SJCRH30 (cell line): ENCODE data around the gene KCNN1. TPM values are rescaled to one million over a fixed set of nuclear protein-coding genes. Genes with fewer than 3 reads are reported as not detected.
"Not testable (repeated sequence)": the region's sequence is repeated elsewhere in the genome, so short reads cannot be mapped to it uniquely, and the experiment has no call there.

Source experiments
- DNase-seq, 2 experiments: peaks; one replicate each; pipeline ENCODE4 v3.0.0-alpha.2; 2015 to 2020
- H3K27ac ChIP-seq: fragments of 250-450 bp; sonication (Bioruptor Pico); 2 replicates; pipeline ENCODE4 v1.5.1; 2020; ENCODE audit warnings: mild to moderate bottlenecking, moderate library complexity
- H3K27me3 ChIP-seq: fragments of 250-450 bp; sonication (Bioruptor Pico); 2 replicates; pipeline ENCODE4 v1.5.1; 2020; ENCODE audit warnings: mild to moderate bottlenecking, moderate library complexity
- H3K36me3 ChIP-seq: fragments of 250-450 bp; sonication (Bioruptor Pico); 2 replicates; pipeline ENCODE4 v1.5.1; 2020; ENCODE audit warnings: mild to moderate bottlenecking, moderate library complexity
- H3K4me1 ChIP-seq: fragments of 250-450 bp; sonication (Bioruptor Pico); 2 replicates; pipeline ENCODE4 v1.5.1; 2020; ENCODE audit warnings: mild to moderate bottlenecking, moderate library complexity
- H3K4me3 ChIP-seq: fragments of 250-450 bp; sonication (Bioruptor Pico); 2 replicates; pipeline ENCODE4 v1.5.1; 2020; ENCODE audit warnings: mild to moderate bottlenecking, moderate library complexity
- H3K9me3 ChIP-seq: fragments of 250-450 bp; sonication (Bioruptor Pico); replicated peaks from 2 replicates; pipeline ENCODE4 v1.5.1; 2020; ENCODE audit warnings: mild to moderate bottlenecking, moderate library complexity
- total RNA-seq: library from RNA; depleted of rRNA; stranded (reverse); fragments of >200 nt; shearing (Covaris generic); gene quantifications from 2 replicates; pipeline ENCODE4 v1.2.3, GENCODE V29; 2014

KCNN1 gene
- total RNA-seq, 1 experiment from 2014 or later = not detected

DNA sequence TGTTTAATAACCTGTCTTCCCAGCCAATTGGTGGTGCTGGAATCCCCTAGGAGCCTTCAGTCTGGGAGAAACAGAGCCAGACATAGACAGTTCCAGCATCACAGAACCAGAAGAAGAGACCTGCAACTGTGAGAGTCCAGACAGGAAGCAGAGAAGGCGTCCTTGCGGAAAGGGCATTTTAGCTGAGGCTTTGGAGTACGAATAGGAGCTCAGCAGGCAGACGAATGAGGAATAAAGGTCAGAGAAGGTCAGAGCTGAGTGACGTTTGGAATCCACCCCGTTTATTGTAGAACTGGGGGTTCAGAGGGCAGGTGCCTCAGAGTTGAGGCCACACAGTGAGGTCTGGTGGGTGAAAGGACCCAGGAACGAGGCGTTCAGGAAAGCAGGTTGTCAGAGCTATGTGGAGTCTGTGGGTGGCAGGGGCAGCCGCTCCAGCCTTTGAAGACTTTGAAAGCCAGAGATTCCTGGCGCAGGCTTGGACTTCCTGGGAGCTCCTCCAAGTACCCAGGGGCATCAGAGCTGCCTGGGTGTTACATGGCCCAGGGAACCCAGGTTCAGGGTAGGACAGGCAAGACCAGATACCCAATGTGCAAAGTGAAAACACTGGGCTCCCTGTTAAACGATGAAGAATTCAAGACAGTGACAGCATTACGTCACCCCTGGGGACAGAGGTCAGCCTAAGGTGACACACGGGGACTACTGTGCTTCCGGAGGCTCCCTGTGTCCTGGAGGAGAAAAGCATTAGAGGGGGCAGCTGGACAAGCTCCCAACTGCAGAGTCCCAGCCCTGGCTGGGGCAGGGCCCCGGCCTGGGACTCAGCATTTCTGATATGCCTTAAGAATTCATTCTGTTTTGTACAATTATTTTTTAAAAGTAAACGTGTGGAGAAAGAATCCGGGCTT, 46.6 kb downstream of the KCNN1 start:
- H3K27ac ChIP-seq = no peak overlapping the region
- no peak overlapping the region for H3K4me3 ChIP-seq
- no peak for DNase-seq
- H3K36me3 ChIP-seq = no peaks in the 10 kb centered on the region
- H3K9me3 ChIP-seq = no peaks in the 10 kb centered on the region
- H3K27me3 ChIP-seq = peaks cover 4% of the 10 kb centered on the region; the same call in 1 of the 2 replicates
- H3K4me1 ChIP-seq = no peaks in the 10 kb centered on the region

DNA sequence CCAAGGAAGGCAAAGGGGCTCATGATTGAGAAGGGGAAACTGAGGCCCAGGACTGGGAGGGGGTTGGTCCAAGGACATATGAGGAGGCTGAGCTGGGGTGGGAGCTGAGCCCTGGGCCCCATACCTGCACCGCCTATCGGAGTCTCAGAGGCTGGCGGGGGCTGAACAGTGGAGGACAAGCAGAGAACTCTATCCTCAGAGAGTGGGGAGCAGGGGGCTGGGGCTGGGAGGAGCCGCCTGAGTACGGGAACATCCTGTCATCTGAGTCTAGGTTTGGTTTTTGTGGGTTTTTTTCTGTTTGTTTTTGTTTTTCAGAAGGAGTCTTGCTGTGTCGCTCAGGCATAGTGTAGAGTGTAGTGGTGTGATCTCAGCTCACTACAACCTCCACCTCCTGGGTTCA, 47.3 kb downstream of the KCNN1 start:
- Histone ChIP-seq H3K27ac (no peak overlapping the region), H3K4me1 (no peaks in the 10 kb centered on the region), H3K36me3 (no peaks in the 10 kb centered on the region), H3K9me3 (no peaks in the 10 kb centered on the region), H3K4me3 (no peak overlapping the region), H3K27me3 (peaks cover 4% of the 10 kb centered on the region; the same call in 1 of the 2 replicates)
- DNase-seq = no peak

DNA sequence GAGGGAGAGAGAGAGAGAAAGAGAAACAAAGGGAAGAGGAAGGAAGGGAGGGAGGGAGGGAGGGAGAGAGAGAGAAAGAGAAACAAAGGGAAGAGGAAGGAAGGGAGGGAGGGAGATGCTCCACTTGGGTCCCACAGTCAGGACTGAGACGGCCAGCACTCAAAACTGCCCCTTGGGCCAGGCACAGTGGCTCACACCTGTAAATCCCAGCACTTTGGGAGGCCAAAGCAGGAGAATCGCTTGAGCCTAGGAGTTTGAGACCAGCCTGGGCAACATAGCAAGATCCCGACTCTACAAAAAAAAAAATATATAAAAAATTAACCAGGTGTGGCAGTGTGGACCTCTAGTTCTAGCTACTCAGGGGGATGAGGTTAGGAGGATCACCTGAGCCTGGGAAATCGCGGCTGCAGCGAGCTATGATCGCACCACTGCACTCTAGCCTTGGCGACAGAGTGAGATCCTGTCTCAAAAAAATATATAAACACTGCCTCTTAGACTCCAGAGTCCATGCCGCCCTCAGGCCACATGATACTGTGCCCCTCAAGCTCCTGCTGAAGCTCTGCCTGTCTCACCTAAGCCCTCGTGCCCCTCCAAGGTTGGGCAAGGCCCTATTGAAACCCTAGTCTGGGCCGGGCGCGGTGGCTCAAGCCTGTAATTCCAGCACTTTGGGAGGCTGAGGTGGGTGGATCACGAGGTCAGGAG, 49.5 kb downstream of the KCNN1 start:
- Histone ChIP-seq H3K36me3 (no peaks in the 10 kb centered on the region), H3K4me1 (no peaks in the 10 kb centered on the region), H3K9me3 (no peaks in the 10 kb centered on the region), H3K27me3 (peaks cover 4% of the 10 kb centered on the region; the same call in 1 of the 2 replicates), H3K27ac (no peak overlapping the region), H3K4me3 (no peak overlapping the region)
- no peak for DNase-seq

DNA sequence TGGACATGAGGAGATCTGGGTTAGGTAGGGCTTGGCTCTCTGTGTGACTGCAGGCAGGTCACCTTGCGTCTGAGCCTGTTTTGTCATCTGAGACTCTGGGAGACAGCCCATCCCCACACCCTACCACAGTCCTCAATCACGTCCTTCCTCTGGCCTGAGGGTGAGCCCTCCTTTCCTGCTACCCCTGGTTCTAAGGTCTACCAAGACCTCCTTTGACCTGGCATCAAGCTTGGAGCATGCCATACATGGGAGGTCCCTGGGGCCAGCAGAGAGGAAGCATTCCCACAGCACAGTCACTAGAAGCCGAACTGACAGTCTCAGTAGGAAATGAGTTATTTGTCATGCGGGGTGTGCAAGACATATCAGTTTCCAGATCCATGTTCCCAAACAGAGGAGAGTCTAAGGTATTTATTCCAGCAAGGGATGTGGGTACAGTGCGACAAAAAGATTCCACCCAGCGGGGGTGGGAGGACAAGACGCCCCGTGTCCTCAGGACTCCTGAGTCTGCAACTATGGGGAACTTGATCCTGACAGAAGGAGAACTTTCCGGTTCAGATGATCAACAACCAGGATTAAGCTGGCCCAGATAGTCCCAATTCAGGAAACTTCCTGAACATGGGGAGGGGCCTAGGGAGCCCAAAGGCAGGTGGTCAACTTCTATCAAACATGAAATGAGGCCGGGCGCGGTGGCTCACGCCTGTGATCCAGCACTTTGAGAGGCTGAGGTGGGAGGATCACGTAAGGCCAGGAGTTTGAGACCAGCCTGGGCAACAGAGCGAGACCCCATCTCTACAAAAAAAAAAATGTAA, 50.6 kb downstream of the KCNN1 start:
- H3K4me1 ChIP-seq = no peaks in the 10 kb centered on the region
- H3K27ac ChIP-seq = no peak overlapping the region
- no peaks in the 10 kb centered on the region for H3K9me3 ChIP-seq
- H3K36me3 ChIP-seq = no peaks in the 10 kb centered on the region
- no peak for DNase-seq
- no peak overlapping the region for H3K4me3 ChIP-seq
- H3K27me3 ChIP-seq = peaks cover 4% of the 10 kb centered on the region; the same call in 1 of the 2 replicates

DNA sequence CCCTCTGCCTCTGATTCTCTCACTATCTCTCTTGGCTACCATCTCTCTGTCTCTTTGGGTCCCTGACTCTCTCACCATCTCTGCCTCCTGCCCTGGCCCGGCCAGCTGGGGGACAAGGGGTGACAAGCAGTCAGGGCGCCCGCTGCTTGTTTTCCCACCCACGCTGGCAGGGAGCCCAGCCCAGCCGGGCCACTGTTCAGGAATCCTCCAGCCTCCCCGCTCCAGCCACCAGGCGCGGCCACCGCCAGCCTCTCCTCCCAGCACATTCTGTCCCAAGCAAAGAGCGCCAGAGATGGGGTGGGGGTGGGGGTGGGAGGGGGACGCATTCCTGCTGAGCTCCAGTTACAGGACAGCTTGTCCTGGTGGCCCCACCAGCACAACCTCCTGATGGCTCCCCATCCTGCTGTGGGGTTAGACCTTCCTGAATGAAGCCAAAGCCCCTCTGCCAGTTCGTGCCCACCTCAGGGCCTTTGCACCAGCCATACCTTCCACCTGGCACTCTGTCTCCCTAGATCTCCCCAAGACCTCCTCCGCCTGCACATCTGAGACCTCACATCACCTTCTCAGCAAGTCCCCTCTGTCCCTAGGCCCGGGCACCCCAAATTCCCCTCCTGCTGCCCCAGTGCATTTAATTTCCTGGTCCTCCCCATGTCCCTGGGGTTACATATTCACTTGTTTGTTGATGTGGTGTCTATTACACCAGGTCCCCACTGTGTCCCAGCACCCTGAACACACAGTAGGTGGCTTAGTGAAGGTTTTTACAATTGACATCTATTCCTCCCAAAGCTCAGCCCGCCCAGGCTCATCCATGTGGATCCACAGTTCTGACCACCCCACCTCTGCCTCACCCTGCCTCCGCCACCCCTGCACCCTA, 53.5 kb downstream of the KCNN1 start:
- Histone ChIP-seq H3K27me3 (peaks cover 3% of the 10 kb centered on the region; the same call in 1 of the 2 replicates), H3K4me3 (no peak overlapping the region), H3K27ac (no peak overlapping the region), H3K36me3 (no peaks in the 10 kb centered on the region), H3K9me3 (no peaks in the 10 kb centered on the region), H3K4me1 (no peaks in the 10 kb centered on the region)
- DNase-seq = peak in 1 of 2 experiments; percentile 36

DNA sequence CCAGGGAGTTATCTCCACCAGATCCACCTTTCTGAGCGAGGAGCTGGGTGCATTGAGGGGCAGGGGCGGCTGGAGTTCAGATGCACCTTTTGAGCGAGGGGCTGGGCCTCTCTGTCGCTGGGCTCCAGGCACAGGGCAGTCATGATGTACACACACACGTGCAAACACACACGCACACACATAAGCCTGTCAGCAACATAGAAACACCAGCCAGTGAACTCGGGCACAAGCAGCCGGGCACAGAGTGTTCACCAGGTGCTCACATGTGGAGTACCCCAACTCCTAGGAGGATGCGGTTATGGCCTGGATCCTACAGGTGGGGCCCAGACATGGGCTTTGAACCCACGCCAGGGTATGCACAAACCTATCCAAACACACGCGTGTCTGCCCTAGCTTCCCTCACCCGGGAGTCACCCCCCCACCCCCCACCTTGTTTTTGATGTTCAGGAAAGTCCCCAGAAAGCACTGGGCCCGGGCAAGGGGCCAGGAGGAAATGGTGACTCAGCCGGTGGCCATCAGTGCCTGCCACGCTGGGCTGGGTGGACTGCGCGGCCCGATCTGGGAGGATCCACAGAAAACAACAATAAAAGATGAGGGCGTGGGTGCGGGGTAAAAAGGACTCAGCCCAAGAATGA, 54.3 kb downstream of the KCNN1 start:
- Histone ChIP-seq H3K27ac (no peak overlapping the region), H3K9me3 (no peaks in the 10 kb centered on the region), H3K4me1 (no peaks in the 10 kb centered on the region), H3K36me3 (no peaks in the 10 kb centered on the region), H3K27me3 (no peaks in the 10 kb centered on the region), H3K4me3 (no peak overlapping the region)
- DNase-seq = no peak

DNA sequence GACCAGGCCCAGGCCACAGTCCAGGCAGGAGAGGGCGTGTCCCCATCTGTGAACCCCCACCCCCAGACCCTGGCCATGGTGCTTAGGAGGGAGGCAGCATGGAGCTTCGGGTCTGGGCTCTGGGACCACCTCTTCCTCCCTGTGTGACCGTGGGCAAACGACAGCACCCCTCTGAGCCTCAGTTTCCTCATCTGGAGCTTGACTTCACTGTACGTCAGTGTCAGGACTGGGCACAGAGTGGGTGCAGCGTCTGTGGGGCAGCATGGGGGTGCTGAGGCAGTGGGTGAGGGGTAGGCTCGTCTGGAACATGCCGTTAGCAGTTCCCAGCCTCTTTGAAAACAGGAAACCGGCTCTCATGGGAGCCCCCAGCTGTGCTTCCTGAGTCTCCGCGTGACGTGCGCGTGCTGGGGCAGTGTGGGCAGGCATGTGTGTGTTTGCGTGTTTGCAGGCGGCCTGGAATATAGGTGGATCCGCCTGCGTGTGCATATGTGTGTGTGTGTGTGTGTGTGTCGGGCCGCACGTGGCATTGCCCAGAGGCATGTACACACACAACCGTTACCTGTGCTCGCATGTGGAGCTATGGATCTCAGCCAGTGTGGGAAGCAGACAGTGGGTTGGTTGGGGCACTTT, 56.8 kb downstream of the KCNN1 start:
- Histone ChIP-seq H3K9me3 (no peaks in the 10 kb centered on the region), H3K27me3 (no peaks in the 10 kb centered on the region), H3K4me3 (no peak overlapping the region), H3K36me3 (no peaks in the 10 kb centered on the region), H3K27ac (no peak overlapping the region), H3K4me1 (no peaks in the 10 kb centered on the region)
- no peak for DNase-seq

DNA sequence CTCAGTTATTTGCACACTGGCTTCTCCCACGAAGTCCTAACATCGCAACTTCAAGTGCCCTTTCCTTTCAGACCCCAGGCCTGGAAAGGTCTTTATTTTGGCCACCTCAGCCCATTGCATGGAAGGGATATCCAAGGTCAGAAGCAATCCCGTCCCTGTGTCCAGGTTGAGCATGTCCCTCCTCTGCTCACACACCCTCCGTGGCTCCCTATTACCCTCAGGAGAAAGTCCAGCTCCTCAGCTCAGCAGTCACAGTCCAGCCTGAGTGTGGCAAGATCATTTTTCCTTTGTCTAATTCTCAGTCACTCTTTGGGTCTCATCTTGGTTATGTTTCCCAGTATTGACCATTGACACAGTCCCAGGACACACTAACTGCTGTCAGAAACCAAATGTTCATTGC, 60.2 kb downstream of the KCNN1 start:
- H3K36me3 ChIP-seq = no peaks in the 10 kb centered on the region
- H3K4me3 ChIP-seq = no peak overlapping the region
- no peaks in the 10 kb centered on the region for H3K9me3 ChIP-seq
- no peak overlapping the region for H3K27ac ChIP-seq
- DNase-seq = no peak
- H3K27me3 ChIP-seq = peaks cover 8% of the 10 kb centered on the region; the same call in 1 of the 2 replicates
- H3K4me1 ChIP-seq = no peaks in the 10 kb centered on the region; the same call in 1 of the 2 replicates

DNA sequence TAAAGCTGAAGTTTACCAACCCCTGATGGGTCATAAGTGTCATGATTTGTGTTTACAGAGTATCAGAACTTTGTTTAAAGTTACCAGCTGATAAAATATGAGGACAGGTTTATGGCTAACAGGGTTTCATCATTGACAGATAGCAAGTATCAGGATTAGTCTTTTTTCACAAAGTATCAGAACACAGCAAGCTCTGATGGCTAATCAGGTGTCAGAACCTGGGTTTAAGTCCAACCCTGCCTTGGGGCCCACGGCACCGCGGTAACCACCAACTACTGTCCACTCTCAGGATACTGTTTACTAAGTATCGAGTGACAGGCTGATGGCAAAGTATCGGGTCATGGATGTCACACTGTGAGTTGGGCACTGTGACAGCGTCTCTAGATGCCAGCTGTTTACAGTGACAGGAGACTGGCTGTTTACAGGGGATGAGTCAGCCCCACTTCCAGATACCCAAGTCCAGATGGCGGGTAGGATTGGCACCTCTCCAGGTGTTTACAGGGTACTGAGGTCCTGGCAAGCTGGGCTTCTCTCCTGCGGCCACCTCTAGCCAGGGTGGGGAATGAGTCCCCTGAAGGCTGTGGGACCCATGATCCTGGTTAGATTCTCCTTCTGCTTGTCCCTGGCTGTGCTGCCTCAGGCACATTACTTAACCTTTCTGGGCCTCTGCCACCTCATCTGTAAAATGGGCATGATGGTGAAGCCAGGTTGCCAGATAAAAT, 62.9 kb downstream of the KCNN1 start:
- Histone ChIP-seq H3K4me3 (no peak overlapping the region), H3K36me3 (no peaks in the 10 kb centered on the region), H3K27me3 (peaks cover 8% of the 10 kb centered on the region; the same call in 1 of the 2 replicates), H3K4me1 (no peaks in the 10 kb centered on the region; the same call in 1 of the 2 replicates), H3K27ac (no peak overlapping the region), H3K9me3 (no peaks in the 10 kb centered on the region)
- peak; percentile 30 to 50 for DNase-seq

DNA sequence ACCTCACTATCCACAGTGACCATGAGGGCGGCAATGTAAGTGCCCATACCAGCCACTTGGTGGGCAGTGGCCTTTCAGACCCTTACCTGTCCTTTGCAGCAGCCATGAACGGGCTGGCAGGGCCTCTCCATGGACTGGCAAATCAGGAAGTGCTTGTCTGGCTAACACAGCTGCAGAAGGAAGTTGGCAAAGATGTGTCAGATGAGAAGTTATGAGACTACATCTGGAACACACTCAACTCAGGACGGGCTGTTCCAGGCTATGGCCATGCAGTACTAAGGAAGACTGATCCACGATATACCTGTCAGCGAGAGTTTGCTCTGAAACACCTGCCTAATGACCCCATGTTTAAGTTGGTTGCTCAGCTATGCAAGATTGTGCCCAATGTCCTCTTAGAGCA, 64.5 kb downstream of the KCNN1 start:
- not testable (repeated sequence) for H3K4me1 ChIP-seq, H3K36me3 ChIP-seq, DNase-seq, H3K27me3 ChIP-seq, H3K4me3 ChIP-seq, H3K27ac ChIP-seq, H3K9me3 ChIP-seq

DNA sequence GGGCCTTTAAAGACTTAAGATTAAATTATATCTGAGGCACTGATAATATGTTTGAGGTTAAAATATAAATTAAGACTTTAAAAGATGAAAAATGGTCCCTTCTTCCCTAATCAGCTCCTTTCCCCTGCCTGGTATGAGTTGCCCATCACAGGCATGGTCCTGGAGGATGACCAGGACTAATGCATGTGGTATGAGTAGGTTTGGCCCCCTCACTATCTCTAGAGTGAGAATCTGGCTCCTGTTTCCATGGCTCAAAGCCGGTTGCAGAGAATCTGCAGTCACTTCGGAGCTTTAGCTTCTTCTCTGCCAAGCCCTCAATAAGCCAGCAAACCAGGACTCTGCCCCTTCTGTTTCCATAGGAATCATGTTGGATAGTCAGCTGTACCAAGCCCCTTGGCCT, 65.2 kb downstream of the KCNN1 start:
- not testable (repeated sequence) for H3K27me3 ChIP-seq, DNase-seq, H3K9me3 ChIP-seq, H3K4me1 ChIP-seq, H3K27ac ChIP-seq, H3K4me3 ChIP-seq, H3K36me3 ChIP-seq

DNA sequence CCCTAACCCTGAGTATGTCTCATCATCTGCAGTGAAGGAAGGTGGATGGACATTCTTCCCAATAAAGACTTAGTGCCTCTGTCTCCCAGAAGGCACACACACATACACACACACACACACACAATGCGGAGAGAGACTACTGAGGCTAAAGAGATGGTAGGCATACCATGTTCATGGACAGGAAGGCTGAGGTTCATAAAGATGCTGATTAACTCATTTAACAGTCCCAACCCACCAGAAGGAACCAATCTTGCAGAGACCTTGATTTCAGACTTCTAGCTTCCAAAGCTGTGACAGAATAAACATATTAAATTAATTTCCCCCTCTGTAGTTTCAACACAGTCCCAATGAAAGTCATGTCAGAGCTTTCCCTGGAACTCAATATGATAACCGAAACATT, 74.1 kb downstream of the KCNN1 start:
- Histone ChIP-seq H3K9me3 (peaks cover 3% of the 10 kb centered on the region; the same call in 1 of the 2 replicates), H3K36me3 (no peaks in the 10 kb centered on the region), H3K4me1 (peaks cover 15% of the 10 kb centered on the region), H3K4me3 (no peak overlapping the region), H3K27ac (no peak overlapping the region), H3K27me3 (no peaks in the 10 kb centered on the region)
- DNase-seq = no peak

DNA sequence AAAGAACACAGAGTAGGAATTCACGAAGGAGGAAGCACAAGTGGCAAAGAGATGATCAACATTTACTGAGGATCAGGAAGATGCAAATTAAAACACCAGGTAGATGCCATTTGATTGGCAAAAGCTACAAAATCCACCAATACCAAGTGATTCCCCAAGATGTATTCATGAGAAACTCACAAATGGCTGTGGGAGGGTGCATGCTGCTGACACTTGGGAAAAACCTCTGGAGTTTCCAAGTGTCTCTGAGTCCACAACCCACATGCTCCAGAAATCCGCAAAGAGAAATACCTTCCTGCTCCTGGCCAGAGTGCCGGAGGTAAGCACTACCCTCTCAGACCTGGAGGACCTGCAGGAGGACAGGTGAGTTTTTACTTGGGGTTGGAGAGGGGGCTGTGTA, 76.8 kb downstream of the KCNN1 start:
- Histone ChIP-seq H3K4me1 (peaks cover 15% of the 10 kb centered on the region), H3K9me3 (peaks cover 3% of the 10 kb centered on the region; the same call in 1 of the 2 replicates), H3K36me3 (no peaks in the 10 kb centered on the region), H3K4me3 (no peak overlapping the region), H3K27ac (no peak overlapping the region), H3K27me3 (no peaks in the 10 kb centered on the region)
- DNase-seq = no peak
